Uterus (tissue), 4 donors: Measurements from ENCODE around the gene HMG20A. TPM values are rescaled to one million over a fixed set of nuclear protein-coding genes. Genes with fewer than 3 reads are reported as not detected.

Experiments
- DNase-seq, 2 donors: peaks; one replicate each; pipeline ENCODE4 v3.0.0-alpha.2; 2019 to 2020
- H3K27ac ChIP-seq, 2 donors: fragments of 200-600 bp; sonication (generic); 1 replicate in 1 of 2; 2 replicates in 1 of 2; pipeline ENCODE4 v1.5.1; 2016 to 2018
- H3K27me3 ChIP-seq, 2 donors: fragments of 200-600 bp; sonication (generic); one replicate each; pipeline ENCODE4 v1.5.1; 2018 to 2019; ENCODE audit warnings: control low read depth in 1 of 2
- H3K36me3 ChIP-seq, 2 donors: fragments of 200-600 bp; sonication (generic); one replicate each; pipeline ENCODE4 v1.5.1; 2019; ENCODE audit warnings: control low read depth in 1 of 2
- H3K4me1 ChIP-seq, 2 donors: fragments of 200-600 bp; sonication (generic); one replicate each; pipeline ENCODE4 v1.5.1; 2018 to 2019; ENCODE audit warnings: control low read depth in 1 of 2
- H3K4me3 ChIP-seq, 2 donors: fragments of 200-600 bp; sonication (generic); 1 replicate in 1 of 2; 2 replicates in 1 of 2; pipeline ENCODE4 v1.5.1; 2018 to 2019; ENCODE audit warnings: mild to moderate bottlenecking in 1 of 2
- H3K9me3 ChIP-seq, 2 donors: fragments of 200-600 bp; sonication (generic); one replicate each; pipeline ENCODE4 v1.5.1; 2019; ENCODE audit warnings: control low read depth in 1 of 2
- CTCF ChIP-seq, 4 experiments: fragments of 200-600 bp in 2 of 4; fragments of 450-650 bp in 2 of 4; sonication (generic) in 2 of 4; IDR thresholded peaks; one replicate each; pipeline ENCODE4 v1.5.1; 2016 to 2019; ENCODE audit warnings: antibody characterized with exemption in 4 of 4, mild to moderate bottlenecking in 2 of 4, moderate library complexity in 1 of 4
- POLR2A ChIP-seq, 2 donors: fragments of 450-650 bp; IDR thresholded peaks; one replicate each; pipeline ENCODE4 v1.6.1; 2016; ENCODE audit warnings: antibody characterized with exemption in 2 of 2, mild to moderate bottlenecking in 1 of 2, moderate library complexity in 1 of 2
- intact Hi-C: fragments of 100-400 bp; cut with DNase I; formaldehyde crosslinking; loops from one replicate; pipeline ENCODE4 v1.15.1; 2023; ENCODE audit warnings: low total_unique reads
- total RNA-seq, 4 donors: library from RNA; depleted of rRNA in 3 of 4; stranded (reverse); fragments of >200 nt in 3 of 4; gene quantifications; one replicate each; pipeline versions ENCODE4 v1.1.0 to v1.2.4, GENCODE V29; 2014 to 2023
- donor health status: DM: yes; HTN: yes; CAD: no.

Gene HMG20A
- total RNA-seq, 4 donors from 2014 or later: 10.5 to 59.5 (median 28.4) TPM

- no peaks in the 10 kb centered on the region for H3K36me3 ChIP-seq
- DNase-seq: no peak
- peaks cover 0 to 13% of the 10 kb centered on the region in 2 donors for H3K4me1 ChIP-seq
- no peaks in the 10 kb centered on the region for H3K9me3 ChIP-seq
- no peak overlapping the region for H3K4me3 ChIP-seq
- H3K27me3 ChIP-seq: no peaks in the 10 kb centered on the region
- intact Hi-C loops: no loop called here
- peak overlapping the region in 1 of 2 donors; percentile 95 for H3K27ac ChIP-seq
- no peak for TF ChIP-seq CTCF (IDR thresholded peaks at IDR 0.05)
- no peak for TF ChIP-seq POLR2A (IDR thresholded peaks at IDR 0.05)
Measured at GRCh38 chr15:77417602-77418001, 3.1 kb upstream of the HMG20A start.

GRCh38 chr15:77418391-77418965 lies 2.2 kb upstream of the HMG20A start:
- H3K36me3 ChIP-seq: no peaks in the 10 kb centered on the region
- no peak for TF ChIP-seq POLR2A (IDR thresholded peaks at IDR 0.05)
- no peak for TF ChIP-seq CTCF (IDR thresholded peaks at IDR 0.05)
- no peak for DNase-seq
- peaks cover 0 to 13% of the 10 kb centered on the region in 2 donors for H3K4me1 ChIP-seq
- intact Hi-C loops: no loop called here
- no peaks in the 10 kb centered on the region for H3K9me3 ChIP-seq
- peak overlapping the region; percentile 95 to 99 for H3K27ac ChIP-seq
- H3K27me3 ChIP-seq: no peaks in the 10 kb centered on the region
- peak overlapping the region; percentile 54 to 71 for H3K4me3 ChIP-seq

GRCh38 chr15:77418966-77419835 lies 1.5 kb upstream of the HMG20A start:
- no peaks in the 10 kb centered on the region for H3K36me3 ChIP-seq
- no peaks in the 10 kb centered on the region for H3K27me3 ChIP-seq
- TF ChIP-seq CTCF (IDR thresholded peaks at IDR 0.05) (peak in 2 of 4 experiments; percentile 12 to 44), POLR2A (IDR thresholded peaks at IDR 0.05) (no peak)
- DNase-seq: peak; percentile 36 to 42
- no peaks in the 10 kb centered on the region for H3K9me3 ChIP-seq
- H3K27ac ChIP-seq: peak overlapping the region; percentile 95 to 99
- peak overlapping the region; percentile 54 to 71 for H3K4me3 ChIP-seq
- intact Hi-C loops: no loop called here
- H3K4me1 ChIP-seq: peaks cover 0 to 13% of the 10 kb centered on the region in 2 donors

GRCh38 chr15:77419836-77420609 lies 665 bp upstream of the HMG20A start, which contains the start of gene PEAK1:
Gene PEAK1, minus strand, starts transcription at chr15:77420104. Its CDS starts 238,178 bp downstream, at chr15:77181926.
- Histone ChIP-seq H3K4me1 (peaks cover 0 to 13% of the 10 kb centered on the region in 2 donors), H3K4me3 (peak within 1 kb of the TSS; percentile 54 to 80), H3K9me3 (no peaks in the 10 kb centered on the region), H3K27me3 (no peaks in the 10 kb centered on the region), H3K27ac (peak within 1 kb of the TSS; percentile 95 to 99), H3K36me3 (no peaks in the 10 kb centered on the region)
- peak; percentile 90 to 94 for TF ChIP-seq POLR2A (IDR thresholded peaks at IDR 0.05)
- peak in 1 of 4 experiments; percentile 28 for TF ChIP-seq CTCF (IDR thresholded peaks at IDR 0.05)
- DNase-seq: peak; percentile 100
- intact Hi-C loops: no loop called here
